ENCODE measurements around the gene DDX25. TPM values are rescaled to one million over a fixed set of nuclear protein-coding genes. Genes with fewer than 3 reads are reported as not detected.

The DDX25 gene
- total RNA-seq, 2 donors from 2014 or later = 9.5 TPM; not detected in 1

DNA sequence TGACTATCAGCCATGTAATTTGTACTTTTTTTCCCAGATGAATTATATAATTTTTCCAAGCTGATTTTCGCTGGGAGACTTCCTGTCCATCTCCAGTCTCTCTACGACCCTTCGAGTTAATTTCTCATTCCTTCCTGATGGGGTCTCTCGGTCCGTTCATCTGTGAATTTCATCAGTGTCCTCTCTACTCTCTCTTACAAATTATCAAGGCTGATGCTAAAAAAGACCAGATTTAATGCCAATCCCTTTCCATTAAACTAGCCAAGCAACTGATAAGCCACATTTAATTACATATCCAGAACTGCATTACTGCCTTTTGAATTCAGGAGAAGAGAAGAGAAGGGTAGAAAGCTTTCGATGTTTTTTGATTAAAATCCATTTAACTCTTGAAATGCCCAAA is 67.3 kb downstream of the DDX25 start:
- intact Hi-C loops (cut with DNase I) = no loop called here
- no peaks in the 10 kb centered on the region for H3K36me3 ChIP-seq
- no peaks in the 10 kb centered on the region for H3K9me3 ChIP-seq
- no peak overlapping the region for H3K27ac ChIP-seq
- no peaks in the 10 kb centered on the region for H3K27me3 ChIP-seq (replicated peaks; ENCODE audit: insufficient read depth)
- WGBS = 79% methylated on average over 6 of the region's 6 CpGs
- H3K4me3 ChIP-seq = no peak overlapping the region
- TF ChIP-seq POLR2AphosphoS5 (IDR thresholded peaks at IDR 0.05) (no peak), POLR2A (IDR thresholded peaks at IDR 0.05) (no peak)
- TF ChIP-seq, protein P1, sequence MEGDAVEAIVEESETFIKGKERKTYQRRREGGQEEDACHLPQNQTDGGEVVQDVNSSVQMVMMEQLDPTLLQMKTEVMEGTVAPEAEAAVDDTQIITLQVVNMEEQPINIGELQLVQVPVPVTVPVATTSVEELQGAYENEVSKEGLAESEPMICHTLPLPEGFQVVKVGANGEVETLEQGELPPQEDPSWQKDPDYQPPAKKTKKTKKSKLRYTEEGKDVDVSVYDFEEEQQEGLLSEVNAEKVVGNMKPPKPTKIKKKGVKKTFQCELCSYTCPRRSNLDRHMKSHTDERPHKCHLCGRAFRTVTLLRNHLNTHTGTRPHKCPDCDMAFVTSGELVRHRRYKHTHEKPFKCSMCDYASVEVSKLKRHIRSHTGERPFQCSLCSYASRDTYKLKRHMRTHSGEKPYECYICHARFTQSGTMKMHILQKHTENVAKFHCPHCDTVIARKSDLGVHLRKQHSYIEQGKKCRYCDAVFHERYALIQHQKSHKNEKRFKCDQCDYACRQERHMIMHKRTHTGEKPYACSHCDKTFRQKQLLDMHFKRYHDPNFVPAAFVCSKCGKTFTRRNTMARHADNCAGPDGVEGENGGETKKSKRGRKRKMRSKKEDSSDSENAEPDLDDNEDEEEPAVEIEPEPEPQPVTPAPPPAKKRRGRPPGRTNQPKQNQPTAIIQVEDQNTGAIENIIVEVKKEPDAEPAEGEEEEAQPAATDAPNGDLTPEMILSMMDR (IDR thresholded peaks at IDR 0.05) = no peak
- DNase-seq (ENCODE audit: low spot score) = no peak
- H3K4me1 ChIP-seq (replicated peaks) = no peaks in the 10 kb centered on the region

DNA sequence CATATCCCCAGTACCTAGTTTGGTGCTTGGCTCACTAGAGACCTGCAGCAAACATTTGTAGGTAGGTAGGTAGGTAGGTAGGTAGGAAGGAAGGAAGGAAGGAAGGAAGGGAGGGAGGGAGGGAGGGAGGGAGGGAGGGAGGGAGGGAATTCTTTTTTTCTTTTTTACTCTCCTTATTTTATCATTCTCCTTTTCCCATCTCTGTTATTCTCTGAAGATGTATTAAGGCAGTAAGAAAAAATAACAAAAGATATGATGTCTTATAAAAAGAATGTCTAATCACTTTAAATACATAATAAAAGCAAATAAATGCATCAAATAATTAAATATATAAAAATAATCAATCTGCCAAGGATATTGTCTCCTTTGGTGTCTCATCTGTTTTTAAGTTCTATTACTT is 70.0 kb downstream of the DDX25 start:
- no peak for DNase-seq (ENCODE audit: low spot score)
- H3K4me3 ChIP-seq = no peak overlapping the region
- no peaks in the 10 kb centered on the region for H3K27me3 ChIP-seq (replicated peaks; ENCODE audit: insufficient read depth)
- TF ChIP-seq POLR2AphosphoS5 (IDR thresholded peaks at IDR 0.05) = no peak
- no peak for TF ChIP-seq POLR2A (IDR thresholded peaks at IDR 0.05)
- TF ChIP-seq, protein P1 (IDR thresholded peaks at IDR 0.05) = no peak
- H3K4me1 ChIP-seq (replicated peaks) = no peaks in the 10 kb centered on the region
- no peaks in the 10 kb centered on the region for H3K9me3 ChIP-seq
- H3K36me3 ChIP-seq = no peaks in the 10 kb centered on the region
- intact Hi-C loops (cut with DNase I) = no loop called here
- H3K27ac ChIP-seq = no peak overlapping the region

DNA sequence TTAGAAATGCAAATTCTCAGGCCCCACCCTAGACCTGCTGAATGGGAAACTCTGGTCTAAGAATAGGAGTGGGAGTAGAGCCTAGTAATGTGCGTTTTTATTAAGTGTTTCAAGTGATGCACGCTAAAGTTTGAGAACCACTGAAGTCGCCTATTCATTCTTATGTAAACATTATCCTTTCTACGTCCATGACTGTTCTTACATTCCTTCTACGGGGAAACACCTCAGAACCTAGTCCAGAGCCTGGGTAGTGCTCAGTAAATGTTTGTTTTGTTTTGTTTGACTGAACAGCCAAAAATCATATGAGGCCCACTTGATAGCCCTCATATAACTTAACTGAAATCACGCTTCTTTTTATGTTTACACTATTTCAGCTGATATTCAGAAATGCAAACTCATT is 71.3 kb downstream of the DDX25 start:
- H3K36me3 ChIP-seq = no peaks in the 10 kb centered on the region
- TF ChIP-seq, protein P1 (IDR thresholded peaks at IDR 0.05) = no peak
- no peak for TF ChIP-seq POLR2A (IDR thresholded peaks at IDR 0.05)
- no peak for TF ChIP-seq POLR2AphosphoS5 (IDR thresholded peaks at IDR 0.05)
- no peaks in the 10 kb centered on the region for H3K9me3 ChIP-seq
- 63% methylated on average over 6 of the region's 6 CpGs for WGBS
- H3K4me3 ChIP-seq = no peak overlapping the region
- no peak overlapping the region for H3K27ac ChIP-seq
- intact Hi-C loops (cut with DNase I) = no loop called here
- H3K27me3 ChIP-seq (replicated peaks; ENCODE audit: insufficient read depth) = no peaks in the 10 kb centered on the region
- no peak for DNase-seq (ENCODE audit: low spot score)
- no peaks in the 10 kb centered on the region for H3K4me1 ChIP-seq (replicated peaks)

DNA sequence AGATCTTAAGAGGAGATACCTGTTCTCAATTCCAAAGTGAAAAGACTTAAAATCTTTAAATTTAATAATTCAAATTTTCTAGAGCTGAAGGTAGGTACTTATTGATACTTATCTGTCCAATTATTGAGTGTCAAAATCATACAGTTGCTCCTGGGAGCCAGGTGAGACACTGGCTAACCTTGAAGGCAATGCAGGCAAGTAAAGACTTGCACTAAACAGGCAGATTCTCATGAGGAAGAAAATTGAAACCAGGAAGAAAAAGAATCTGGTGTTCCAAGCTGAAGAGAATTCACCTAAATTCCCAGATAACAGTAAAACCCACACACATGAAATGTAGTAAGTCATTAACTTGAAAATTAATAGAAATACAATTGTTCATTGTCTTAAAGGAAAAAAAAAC is 71.8 kb downstream of the DDX25 start:
- H3K9me3 ChIP-seq = no peaks in the 10 kb centered on the region
- no peak overlapping the region for H3K27ac ChIP-seq
- no peaks in the 10 kb centered on the region for H3K4me1 ChIP-seq (replicated peaks)
- TF ChIP-seq POLR2AphosphoS5 (IDR thresholded peaks at IDR 0.05) (no peak), POLR2A (IDR thresholded peaks at IDR 0.05) (no peak)
- TF ChIP-seq, protein P1 (IDR thresholded peaks at IDR 0.05) = no peak
- no peak for DNase-seq (ENCODE audit: low spot score)
- H3K4me3 ChIP-seq = no peak overlapping the region
- H3K36me3 ChIP-seq = no peaks in the 10 kb centered on the region
- H3K27me3 ChIP-seq (replicated peaks; ENCODE audit: insufficient read depth) = no peaks in the 10 kb centered on the region
- intact Hi-C loops (cut with DNase I) = no loop called here

DNA sequence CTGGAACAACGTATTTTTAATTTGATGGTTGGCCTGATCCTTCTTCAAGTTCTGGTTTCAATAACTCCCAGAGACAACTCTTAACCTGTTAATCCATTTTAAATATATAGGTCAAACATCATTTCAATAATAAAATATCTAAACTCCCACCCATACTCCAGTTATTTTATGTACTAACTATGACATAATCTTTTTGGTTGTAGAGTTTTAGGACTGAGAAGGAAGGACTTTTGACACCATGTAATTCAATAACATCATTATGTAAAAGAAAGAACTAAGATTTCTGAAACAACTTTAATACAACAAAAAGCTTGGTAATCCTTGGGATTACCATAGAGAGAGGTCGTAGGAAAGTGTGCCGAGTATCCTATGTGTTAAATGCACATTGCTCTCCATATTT is 73.0 kb downstream of the DDX25 start:
- no peaks in the 10 kb centered on the region for H3K36me3 ChIP-seq
- 86% methylated on average over 3 of the region's 3 CpGs for WGBS
- intact Hi-C loops (cut with DNase I) = no loop called here

More for the DNA sequence above, 73.0 kb downstream of the DDX25 start:
- Histone ChIP-seq H3K27me3 (replicated peaks; ENCODE audit: insufficient read depth) (no peaks in the 10 kb centered on the region), H3K4me1 (replicated peaks) (no peaks in the 10 kb centered on the region), H3K27ac (no peak overlapping the region), H3K4me3 (no peak overlapping the region), H3K9me3 (no peaks in the 10 kb centered on the region)
- DNase-seq (ENCODE audit: low spot score) = no peak
- TF ChIP-seq, protein P1 (IDR thresholded peaks at IDR 0.05) = no peak
- TF ChIP-seq POLR2A (IDR thresholded peaks at IDR 0.05) (no peak), POLR2AphosphoS5 (IDR thresholded peaks at IDR 0.05) (no peak)
